ENCODE results near the gene CLEC3B. TPM values are rescaled to one million over a fixed set of nuclear protein-coding genes. Genes with fewer than 3 reads are reported as not detected.

Gene CLEC3B
- total RNA-seq, 1 donor from 2014 or later, result 80.8 TPM

- no peak overlapping the region for H3K4me3 ChIP-seq
- DNase-seq, result no peak
- H3K9me3 ChIP-seq (replicated peaks), result no peaks in the 10 kb centered on the region
- intact Hi-C loops (cut with micrococcal nuclease), result no loop called here
- peaks cover 76% of the 10 kb centered on the region for H3K4me1 ChIP-seq
- H3K27me3 ChIP-seq (ENCODE audit: low read depth), result no peaks in the 10 kb centered on the region
- peaks cover 18% of the 10 kb centered on the region for H3K36me3 ChIP-seq
- TF ChIP-seq CTCF (IDR thresholded peaks at IDR 0.05; ENCODE audit: borderline replicate concordance), result no peak
- H3K27ac ChIP-seq (replicated peaks), result no peak overlapping the region
Observed at GRCh38 chr3:44991326-44991725, 34.8 kb upstream of the CLEC3B start.

- no peak for DNase-seq
Observed at GRCh38 chr3:44992555-44993470, 33.3 kb upstream of the CLEC3B start.

GRCh38 chr3:44993471-44994205 is 32.5 kb upstream of the CLEC3B start:
- H3K27me3 ChIP-seq (ENCODE audit: low read depth), result no peaks in the 10 kb centered on the region
- peak overlapping the region; percentile 46 for H3K27ac ChIP-seq (replicated peaks)
- no peak for DNase-seq
- intact Hi-C loops (cut with micrococcal nuclease), result no loop called here
- H3K4me3 ChIP-seq, result no peak overlapping the region
- TF ChIP-seq CTCF (IDR thresholded peaks at IDR 0.05; ENCODE audit: borderline replicate concordance), result no peak
- no peaks in the 10 kb centered on the region for H3K9me3 ChIP-seq (replicated peaks)
- peaks cover 38% of the 10 kb centered on the region for H3K36me3 ChIP-seq
- H3K4me1 ChIP-seq, result peaks cover 69% of the 10 kb centered on the region

More at GRCh38 chr3:44992555-44993470, 33.3 kb upstream of the CLEC3B start:
- TF ChIP-seq CTCF (IDR thresholded peaks at IDR 0.05; ENCODE audit: borderline replicate concordance), result peak; percentile 72
- intact Hi-C loops (cut with micrococcal nuclease), result no loop called here
- H3K9me3 ChIP-seq (replicated peaks), result no peaks in the 10 kb centered on the region
- peak overlapping the region; percentile 46 for H3K27ac ChIP-seq (replicated peaks)
- peaks cover 30% of the 10 kb centered on the region for H3K36me3 ChIP-seq
- no peak overlapping the region for H3K4me3 ChIP-seq
- peaks cover 75% of the 10 kb centered on the region for H3K4me1 ChIP-seq
- no peaks in the 10 kb centered on the region for H3K27me3 ChIP-seq (ENCODE audit: low read depth)

GRCh38 chr3:44995142-44995770 is 30.8 kb upstream of the CLEC3B start:
- no peak for DNase-seq
- Histone ChIP-seq H3K4me3 (no peak overlapping the region), H3K27me3 (ENCODE audit: low read depth) (no peaks in the 10 kb centered on the region), H3K27ac (replicated peaks) (peak overlapping the region; percentile 62), H3K4me1 (peaks cover 65% of the 10 kb centered on the region), H3K36me3 (peaks cover 44% of the 10 kb centered on the region), H3K9me3 (replicated peaks) (no peaks in the 10 kb centered on the region)
- no peak for TF ChIP-seq CTCF (IDR thresholded peaks at IDR 0.05; ENCODE audit: borderline replicate concordance)
- intact Hi-C loops (cut with micrococcal nuclease), result no loop called here

GRCh38 chr3:44996556-44996969 is 29.5 kb upstream of the CLEC3B start:
- H3K27ac ChIP-seq (replicated peaks), result peak overlapping the region; percentile 62
- H3K4me3 ChIP-seq, result no peak overlapping the region
- no peak for DNase-seq
- H3K4me1 ChIP-seq, result peaks cover 65% of the 10 kb centered on the region
- intact Hi-C loops (cut with micrococcal nuclease), result no loop called here
- H3K36me3 ChIP-seq, result peaks cover 48% of the 10 kb centered on the region
- H3K9me3 ChIP-seq (replicated peaks), result no peaks in the 10 kb centered on the region
- no peaks in the 10 kb centered on the region for H3K27me3 ChIP-seq (ENCODE audit: low read depth)
- no peak for TF ChIP-seq CTCF (IDR thresholded peaks at IDR 0.05; ENCODE audit: borderline replicate concordance)
